Measurements from ENCODE around the gene KIAA1958.

The KIAA1958 gene

DNA sequence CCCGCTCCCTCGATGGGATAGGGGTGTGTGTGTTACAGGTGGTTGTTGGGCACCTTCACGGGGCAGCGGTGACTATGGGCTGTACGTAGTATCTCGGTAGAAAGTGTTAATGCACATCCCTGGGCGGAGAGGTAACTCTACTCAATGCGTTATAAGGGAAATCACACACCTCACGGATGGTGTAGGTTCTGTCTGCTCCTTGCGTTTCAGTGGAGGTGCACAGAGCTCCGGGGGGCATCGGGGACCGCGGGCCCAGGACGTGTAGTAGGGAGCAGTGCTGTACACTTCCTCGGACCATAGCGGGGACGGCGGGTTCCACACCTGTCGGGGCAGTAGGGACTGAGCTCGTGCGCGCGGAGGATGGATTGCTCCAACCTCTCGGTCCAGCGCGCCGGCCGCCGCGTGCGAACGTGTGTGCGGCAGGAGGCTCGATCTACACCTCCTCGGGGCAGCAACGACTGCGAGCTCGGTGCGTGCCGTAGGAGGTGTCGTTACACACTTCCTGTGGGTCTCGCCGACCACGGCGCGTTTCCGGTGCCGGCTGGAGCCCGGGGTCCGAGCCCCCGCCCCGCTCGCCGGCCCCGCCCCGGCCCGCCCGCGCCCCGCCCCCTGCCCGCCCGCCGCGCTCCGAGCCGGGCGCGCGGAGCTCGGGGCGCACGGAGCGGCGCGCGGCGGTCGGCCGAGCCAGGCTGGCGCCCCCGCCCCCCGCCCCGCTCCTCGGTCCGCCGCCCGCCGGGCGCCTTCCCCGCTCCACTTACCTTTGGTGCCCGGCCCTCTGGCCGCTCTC lies at the start of gene KIAA1958:
KIAA1958 (plus strand) TSS at position 607 of the 787 bp plus-strand sequence. CDS start 87,254 bp downstream, outside the sequence.
- DNase-seq (ENCODE audit: low read depth in 2 of 2), result peak; percentile 83 to 84

- DNase-seq (ENCODE audit: low read depth in 2 of 2), result no peak
These were observed 49.2 kb upstream of the KIAA1958 start for GRCh38 chr9:112437406-112437805.

DNA sequence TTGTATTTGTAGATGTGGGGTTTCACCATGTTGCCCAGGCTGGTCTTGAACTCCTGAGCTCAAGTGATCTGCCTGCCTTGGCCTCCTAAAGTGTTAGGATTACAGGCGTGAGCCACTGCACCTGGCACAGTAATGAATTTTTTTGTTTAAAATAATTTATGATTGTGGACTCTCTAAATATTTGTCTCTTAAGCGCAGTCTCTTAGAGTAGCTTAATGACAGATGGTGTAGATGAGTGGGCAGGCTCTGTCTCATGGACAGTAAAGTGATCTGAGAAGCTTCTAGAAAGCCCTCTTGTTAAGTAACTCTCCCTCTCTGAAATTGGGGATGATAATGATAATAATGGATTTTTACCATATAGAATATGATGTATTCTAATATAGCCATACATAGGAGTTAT lies 47.5 kb upstream of the KIAA1958 start:
- no peak for DNase-seq (ENCODE audit: low read depth in 2 of 2)

DNA sequence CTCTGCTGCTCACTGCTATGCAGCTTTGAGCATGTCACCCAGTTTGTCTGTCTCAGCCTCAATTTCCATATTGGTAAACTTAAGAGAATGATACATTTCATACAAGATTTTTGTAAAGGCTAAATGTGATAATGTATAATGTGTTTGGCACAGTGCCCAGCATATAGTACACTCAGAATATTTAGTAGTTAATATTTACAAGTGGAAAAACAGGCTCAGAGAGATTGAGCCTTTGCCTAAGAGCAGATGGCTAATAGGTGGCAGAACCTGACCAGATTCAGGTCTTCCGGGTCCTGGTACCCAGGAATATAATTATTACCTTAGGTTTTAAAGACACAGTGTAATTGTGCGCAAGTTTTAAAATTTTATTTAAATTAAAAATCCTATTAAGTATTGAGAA lies 46.8 kb upstream of the KIAA1958 start:
- no peak for DNase-seq (ENCODE audit: low read depth in 2 of 2)

DNA sequence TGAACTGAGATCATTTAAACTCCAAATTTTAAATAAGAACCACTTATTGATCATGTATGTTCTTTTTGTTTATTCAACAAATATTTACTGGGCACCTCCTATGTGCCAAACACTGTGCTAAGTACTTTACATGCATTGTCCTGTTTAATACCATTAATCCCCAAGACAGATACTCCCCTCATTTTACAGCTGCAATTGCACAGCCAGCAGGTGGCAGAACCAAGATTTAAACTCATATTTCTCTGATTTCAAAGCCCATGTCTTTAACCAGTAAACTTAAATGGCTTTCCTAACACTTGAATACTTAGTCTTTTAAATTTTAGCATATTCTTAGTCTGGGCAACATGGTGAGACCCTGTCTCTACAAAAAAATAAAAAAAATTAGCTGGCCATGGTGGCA lies 43.4 kb upstream of the KIAA1958 start:
- DNase-seq (ENCODE audit: low read depth in 2 of 2), result no peak

DNA sequence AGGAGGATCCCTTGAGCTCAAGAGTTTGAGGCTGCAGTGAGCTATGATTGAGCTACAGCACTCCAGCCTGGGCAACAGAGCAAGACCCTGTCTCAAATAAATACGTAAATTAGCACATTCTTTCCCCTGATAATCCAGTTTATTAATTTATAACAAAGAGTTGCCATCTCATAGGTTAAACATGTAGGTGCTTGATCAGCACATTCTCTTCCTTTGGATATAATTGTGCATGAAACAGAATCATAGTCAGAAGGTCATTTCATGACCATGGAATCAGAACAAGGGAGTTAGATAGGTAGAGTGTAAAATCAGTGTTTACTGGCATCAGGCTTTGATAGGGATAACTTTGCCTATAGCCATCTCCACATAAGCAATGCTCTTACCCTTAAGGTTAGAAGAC lies 43.0 kb upstream of the KIAA1958 start:
- DNase-seq (ENCODE audit: low read depth in 2 of 2), result no peak

DNA sequence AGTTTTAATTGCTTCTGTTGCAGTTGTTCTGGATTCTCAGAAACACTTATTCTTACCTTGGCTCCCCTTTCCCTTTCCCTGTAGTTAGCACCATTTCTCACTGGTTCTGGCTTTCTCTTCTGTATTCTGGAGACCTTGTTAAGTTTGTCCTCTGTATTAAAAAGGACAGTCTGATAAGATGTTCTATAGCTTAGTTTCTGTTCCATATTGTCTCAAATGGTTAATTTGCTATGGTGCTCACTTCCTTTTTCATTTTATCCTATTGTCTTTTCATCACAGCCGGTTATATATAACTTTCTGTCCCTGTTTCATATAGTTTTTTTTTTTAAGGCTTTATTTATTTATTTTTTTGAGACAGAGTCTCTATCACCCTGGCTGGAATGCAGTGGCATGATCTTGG lies 41.4 kb upstream of the KIAA1958 start:
- no peak for DNase-seq (ENCODE audit: low read depth in 2 of 2)

DNA sequence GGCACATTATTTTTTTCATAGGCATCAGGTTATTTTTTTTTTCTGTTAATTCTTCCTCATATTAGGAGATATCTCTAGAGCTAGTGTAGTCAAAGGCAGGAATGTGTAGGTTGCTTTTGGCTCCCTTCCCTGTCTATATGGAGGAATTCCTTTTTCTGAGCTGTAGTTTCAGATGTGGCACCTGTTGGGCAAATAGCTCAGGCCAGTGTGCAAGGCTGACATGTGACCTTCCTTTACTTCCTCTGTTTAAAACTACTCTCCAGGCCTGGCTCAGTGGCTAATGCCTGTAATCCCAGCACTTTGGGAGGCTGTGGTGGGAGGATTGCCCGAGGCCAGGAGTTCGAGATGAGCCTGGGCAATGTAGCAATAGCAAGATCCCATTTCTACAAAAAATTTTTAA lies 40.5 kb upstream of the KIAA1958 start:
- no peak for DNase-seq (ENCODE audit: low read depth in 2 of 2)

DNA sequence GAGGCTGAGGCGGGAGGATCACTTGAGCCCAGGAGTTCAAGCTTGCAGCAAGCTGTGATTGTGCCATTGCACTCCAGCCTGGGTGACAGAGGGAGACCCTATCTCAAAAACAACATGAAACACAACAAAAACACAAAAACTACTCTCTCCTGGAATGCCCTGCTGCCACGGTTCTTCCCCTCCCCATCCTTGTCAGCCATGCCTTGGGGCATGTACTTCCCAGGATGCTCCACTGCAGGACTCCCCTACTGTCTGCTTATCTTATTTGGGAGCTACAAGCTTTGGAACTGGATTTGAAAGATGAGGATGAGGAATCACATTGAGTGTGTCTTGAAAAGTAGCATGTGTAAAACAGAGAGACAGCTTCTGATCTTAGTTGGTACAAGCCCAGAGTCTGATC lies 40.1 kb upstream of the KIAA1958 start:
- DNase-seq (ENCODE audit: low read depth in 2 of 2), result no peak

GRCh38 chr9:112447283-112447761 lies 39.3 kb upstream of the KIAA1958 start:
- no peak for DNase-seq (ENCODE audit: low read depth in 2 of 2)

DNA sequence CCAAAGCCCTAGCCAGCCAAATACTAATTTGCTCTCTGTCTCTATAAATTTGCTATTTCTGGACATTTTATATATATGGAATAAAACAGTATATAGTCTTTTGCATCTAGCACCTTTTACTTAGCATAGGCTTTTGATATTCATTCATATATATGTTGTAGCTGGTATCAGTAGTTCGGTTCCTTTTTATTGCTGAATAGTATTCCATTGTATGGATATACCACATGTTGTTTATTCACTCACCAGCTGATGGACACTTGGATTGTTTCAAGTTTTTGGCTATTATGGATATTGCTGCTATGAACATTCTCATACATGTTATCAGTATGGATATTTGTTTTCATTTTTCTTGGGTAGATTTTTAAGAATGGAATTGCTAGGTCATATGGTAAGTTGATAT lies 23.8 kb upstream of the KIAA1958 start:
- no peak for DNase-seq (ENCODE audit: low read depth in 2 of 2)

- no peak for DNase-seq (ENCODE audit: low read depth in 2 of 2)
These were observed 21.3 kb upstream of the KIAA1958 start for GRCh38 chr9:112465352-112465751.

GRCh38 chr9:112472996-112473395 lies 13.6 kb upstream of the KIAA1958 start:
- DNase-seq (ENCODE audit: low read depth in 2 of 2), result no peak

GRCh38 chr9:112473986-112474385 lies 12.6 kb upstream of the KIAA1958 start:
- DNase-seq (ENCODE audit: low read depth in 2 of 2), result no peak

DNA sequence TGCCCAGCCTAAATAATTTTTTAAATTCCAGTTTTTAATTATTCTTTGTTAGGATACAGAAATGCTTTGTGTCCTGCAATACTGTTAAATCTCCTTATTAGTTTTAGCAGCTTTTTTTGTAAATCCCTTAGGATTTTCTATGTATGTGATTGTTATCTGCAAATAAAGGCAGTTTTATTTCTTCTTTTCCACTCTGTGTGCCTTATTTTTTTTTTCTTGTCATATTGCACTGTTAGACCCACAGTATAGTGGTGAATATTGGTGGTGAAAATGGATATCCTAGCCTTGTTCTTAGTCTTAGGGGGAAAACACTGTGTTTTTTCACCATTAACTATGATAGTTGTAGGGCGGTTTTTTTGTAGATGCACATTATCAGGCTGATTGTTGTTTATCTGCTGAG lies 11.3 kb upstream of the KIAA1958 start:
- no peak for DNase-seq (ENCODE audit: low read depth in 2 of 2)

DNA sequence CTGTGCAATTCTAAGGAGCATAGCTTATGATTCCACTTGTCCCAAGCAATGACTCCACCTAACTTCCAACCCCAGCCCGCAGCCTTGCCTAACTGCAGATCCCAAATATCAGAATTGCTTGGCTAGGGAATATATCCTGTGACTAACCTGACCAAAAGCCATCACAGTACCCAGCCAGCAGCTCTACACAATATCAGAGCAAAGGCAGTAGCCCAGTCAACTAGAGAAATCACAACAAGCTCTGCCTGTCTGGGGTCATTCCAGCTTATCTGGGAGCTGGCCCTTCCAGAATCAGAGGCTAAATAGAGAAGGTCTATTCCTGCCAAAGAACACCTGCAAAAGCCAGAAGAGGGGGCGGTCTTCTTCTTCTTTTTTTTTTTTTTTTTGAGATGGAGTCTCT lies 9.3 kb upstream of the KIAA1958 start:
- no peak for DNase-seq (ENCODE audit: low read depth in 2 of 2)

DNA sequence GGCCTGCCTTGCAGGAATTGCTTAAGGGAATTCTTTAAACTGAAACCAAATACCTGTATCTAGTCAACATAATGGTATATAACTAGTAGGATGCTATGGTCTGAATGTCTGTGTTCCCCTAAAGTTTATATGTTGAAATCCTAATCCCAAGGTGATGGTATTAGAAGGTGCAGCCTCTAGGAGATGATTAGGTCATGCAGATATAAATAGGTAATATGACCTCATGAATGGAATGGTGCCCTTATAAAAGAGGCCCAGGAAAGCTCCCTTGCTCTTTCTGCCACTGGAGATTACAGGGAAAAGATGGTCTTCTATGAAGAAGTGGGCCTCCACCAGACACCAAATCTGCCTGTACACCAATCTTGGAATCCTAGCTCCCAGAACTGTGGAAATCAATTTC lies 7.4 kb upstream of the KIAA1958 start:
- DNase-seq (ENCODE audit: low read depth in 2 of 2), result no peak

- no peak for DNase-seq (ENCODE audit: low read depth in 2 of 2)
These were observed 2.0 kb upstream of the KIAA1958 start for GRCh38 chr9:112484607-112485006.

GRCh38 chr9:112485574-112485973 lies 1.1 kb upstream of the KIAA1958 start:
- DNase-seq (ENCODE audit: low read depth in 2 of 2), result no peak

GRCh38 chr9:112487008-112487798 lies 576 bp downstream of the KIAA1958 start:
- peak; percentile 25 to 27 for DNase-seq (ENCODE audit: low read depth in 2 of 2)

GRCh38 chr9:112487799-112488340 lies 1.2 kb downstream of the KIAA1958 start:
- DNase-seq (ENCODE audit: low read depth in 2 of 2), result no peak

DNA sequence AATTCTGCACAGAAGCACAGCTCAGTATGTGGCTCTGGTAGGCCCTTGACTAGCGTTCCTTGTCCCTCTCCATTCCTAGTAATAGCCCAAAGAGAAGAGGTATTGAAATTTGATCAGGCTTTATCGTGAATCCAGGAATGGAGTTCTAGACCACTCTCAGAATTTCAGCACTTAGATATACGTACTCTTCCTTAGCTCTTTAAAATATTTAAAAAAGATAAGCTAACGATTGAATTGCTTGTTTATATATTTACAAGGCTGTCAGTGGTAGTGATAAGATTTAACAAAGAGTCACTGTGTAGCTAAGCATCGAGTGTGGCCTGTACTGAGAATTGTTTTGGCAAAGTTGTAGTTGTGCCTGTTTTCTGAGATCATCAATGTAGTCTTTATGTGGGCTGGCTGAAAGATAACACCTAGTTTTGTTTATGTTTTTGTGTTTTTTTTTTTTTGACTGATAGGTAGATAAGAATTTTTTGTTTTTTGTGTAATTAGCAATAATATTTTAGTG lies 2.5 kb downstream of the KIAA1958 start:
- no peak for DNase-seq (ENCODE audit: low read depth in 2 of 2)
